ENCODE results near the gene FBF1. TPM values are rescaled to one million over a fixed set of nuclear protein-coding genes. Genes with fewer than 3 reads are reported as not detected.

The FBF1 gene
- total RNA-seq, 1 donor from 2014 or later: 110 TPM

DNA sequence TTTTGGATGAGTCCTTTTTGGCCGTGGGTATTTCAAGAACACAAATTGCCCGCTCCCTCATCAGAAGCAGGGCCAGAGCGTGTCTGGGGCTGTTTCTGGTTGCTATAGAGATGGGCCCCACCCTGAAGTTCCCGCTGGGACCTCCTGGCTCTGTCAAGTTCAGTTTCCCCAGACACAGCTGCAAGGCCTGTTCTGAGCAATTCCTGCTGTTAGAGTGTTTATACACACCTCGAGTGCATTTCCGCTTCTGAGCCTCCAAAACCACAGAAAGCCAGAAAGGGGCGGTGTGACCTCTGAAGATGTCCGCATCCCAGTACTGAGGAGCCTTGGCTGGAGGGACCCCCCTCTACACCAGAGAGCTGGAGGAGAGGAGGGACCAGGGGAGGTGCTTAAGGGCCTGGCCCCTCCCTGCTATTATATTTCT lies 76.4 kb downstream of the FBF1 start:
- TF ChIP-seq, protein P1, sequence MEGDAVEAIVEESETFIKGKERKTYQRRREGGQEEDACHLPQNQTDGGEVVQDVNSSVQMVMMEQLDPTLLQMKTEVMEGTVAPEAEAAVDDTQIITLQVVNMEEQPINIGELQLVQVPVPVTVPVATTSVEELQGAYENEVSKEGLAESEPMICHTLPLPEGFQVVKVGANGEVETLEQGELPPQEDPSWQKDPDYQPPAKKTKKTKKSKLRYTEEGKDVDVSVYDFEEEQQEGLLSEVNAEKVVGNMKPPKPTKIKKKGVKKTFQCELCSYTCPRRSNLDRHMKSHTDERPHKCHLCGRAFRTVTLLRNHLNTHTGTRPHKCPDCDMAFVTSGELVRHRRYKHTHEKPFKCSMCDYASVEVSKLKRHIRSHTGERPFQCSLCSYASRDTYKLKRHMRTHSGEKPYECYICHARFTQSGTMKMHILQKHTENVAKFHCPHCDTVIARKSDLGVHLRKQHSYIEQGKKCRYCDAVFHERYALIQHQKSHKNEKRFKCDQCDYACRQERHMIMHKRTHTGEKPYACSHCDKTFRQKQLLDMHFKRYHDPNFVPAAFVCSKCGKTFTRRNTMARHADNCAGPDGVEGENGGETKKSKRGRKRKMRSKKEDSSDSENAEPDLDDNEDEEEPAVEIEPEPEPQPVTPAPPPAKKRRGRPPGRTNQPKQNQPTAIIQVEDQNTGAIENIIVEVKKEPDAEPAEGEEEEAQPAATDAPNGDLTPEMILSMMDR (IDR thresholded peaks at IDR 0.05; ENCODE audit: partially characterized antibody, unreplicated experiment): no peak
- Mint-ChIP-seq H3K9me3 (ENCODE audit: unreplicated experiment) (peaks cover 2% of the 10 kb centered on the region), H3K27ac (ENCODE audit: unreplicated experiment) (no peak overlapping the region), H3K36me3 (ENCODE audit: unreplicated experiment) (no peaks in the 10 kb centered on the region), H3K4me1 (ENCODE audit: low read depth, unreplicated experiment) (peaks cover 2% of the 10 kb centered on the region), H3K4me3 (ENCODE audit: unreplicated experiment) (no peak overlapping the region), H3K27me3 (ENCODE audit: unreplicated experiment) (peaks cover 3% of the 10 kb centered on the region)
- DNase-seq: no peak

DNA sequence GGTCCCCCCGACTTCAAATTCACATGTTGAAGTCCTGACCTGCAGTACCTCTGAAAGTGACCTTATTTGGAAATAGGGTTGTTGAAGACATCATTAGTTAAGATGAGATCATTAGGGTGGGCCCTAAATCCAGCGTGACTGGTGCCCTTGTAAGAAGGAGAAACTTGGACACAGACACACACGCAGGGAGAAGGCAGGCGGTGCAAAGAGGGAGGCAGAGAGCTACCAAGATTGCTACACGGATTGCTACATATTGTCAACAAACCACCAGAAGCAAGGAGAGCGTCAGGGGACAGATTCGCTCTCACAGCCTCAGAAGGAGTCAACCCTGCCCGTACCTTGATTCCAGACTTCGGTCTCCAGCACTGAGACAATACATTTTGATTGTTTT lies 78.9 kb downstream of the FBF1 start:
- Mint-ChIP-seq H3K4me3 (ENCODE audit: unreplicated experiment) (no peak overlapping the region), H3K27me3 (ENCODE audit: unreplicated experiment) (peaks cover 2% of the 10 kb centered on the region), H3K36me3 (ENCODE audit: unreplicated experiment) (no peaks in the 10 kb centered on the region), H3K9me3 (ENCODE audit: unreplicated experiment) (no peaks in the 10 kb centered on the region), H3K4me1 (ENCODE audit: low read depth, unreplicated experiment) (peaks cover 2% of the 10 kb centered on the region), H3K27ac (ENCODE audit: unreplicated experiment) (no peak overlapping the region)
- TF ChIP-seq, protein P1 (IDR thresholded peaks at IDR 0.05; ENCODE audit: partially characterized antibody, unreplicated experiment): no peak
- no peak for DNase-seq

Other genes with a start within 250 kb of the FBF1 start
- gene ITGB4, start 219.6 kb downstream of the FBF1 start, total RNA-seq (ENCODE audit: unreplicated experiment): not detected
- 18.2 TPM for gene GALK1, start 175.8 kb downstream of the FBF1 start, total RNA-seq (ENCODE audit: unreplicated experiment)
- 65.5 TPM for gene UNK, start 156.2 kb downstream of the FBF1 start, total RNA-seq (ENCODE audit: unreplicated experiment)
- 2.4 TPM for gene UNC13D, start 96.6 kb downstream of the FBF1 start, total RNA-seq (ENCODE audit: unreplicated experiment)
- gene WBP2, start 85.7 kb downstream of the FBF1 start, total RNA-seq (ENCODE audit: unreplicated experiment): 111 TPM
- 2.1 TPM for gene TRIM47, start 62.5 kb downstream of the FBF1 start, total RNA-seq (ENCODE audit: unreplicated experiment)
- gene TRIM65, start 44.1 kb downstream of the FBF1 start, total RNA-seq (ENCODE audit: unreplicated experiment): 24.3 TPM
- gene MRPL38, start 36.2 kb downstream of the FBF1 start, total RNA-seq (ENCODE audit: unreplicated experiment): 133 TPM
- 52.9 TPM for gene ACOX1, start 38.1 kb upstream of the FBF1 start, total RNA-seq (ENCODE audit: unreplicated experiment)
- 8.5 TPM for gene TEN1, start 38.2 kb upstream of the FBF1 start, total RNA-seq (ENCODE audit: unreplicated experiment)
- gene CDK3, start 59.8 kb upstream of the FBF1 start, total RNA-seq (ENCODE audit: unreplicated experiment): 7.1 TPM
- not detected for gene EVPL, start 86.3 kb upstream of the FBF1 start, total RNA-seq (ENCODE audit: unreplicated experiment)
- 48.4 TPM for gene SRP68, start 131.5 kb upstream of the FBF1 start, total RNA-seq (ENCODE audit: unreplicated experiment)
- 3.3 TPM for gene GALR2, start 133.7 kb upstream of the FBF1 start, total RNA-seq (ENCODE audit: unreplicated experiment)
- 1.9 TPM for gene ZACN, start 138.1 kb upstream of the FBF1 start, total RNA-seq (ENCODE audit: unreplicated experiment)
- gene EXOC7, start 162.7 kb upstream of the FBF1 start, total RNA-seq (ENCODE audit: unreplicated experiment): 249 TPM
- gene FOXJ1, start 200.2 kb upstream of the FBF1 start, total RNA-seq (ENCODE audit: unreplicated experiment): not detected

Data from glutamatergic neuron (in vitro differentiated cells).